ENCODE results near the gene SEMA5B.

Gene SEMA5B

GRCh38 chr3:122920986-122921385, 106.6 kb downstream of the SEMA5B start:
- H2BK5ac ChIP-seq (ENCODE audit: low read depth, low read length, poor library complexity), result no peak overlapping the region
- H3K27ac ChIP-seq (ENCODE audit: low read depth, low read length), result no peak overlapping the region
- no peak overlapping the region for H3K4me2 ChIP-seq (ENCODE audit: low read length)
- H4K12ac ChIP-seq (ENCODE audit: low read depth, low read length), result no peak overlapping the region
- H3K9me3 ChIP-seq (ENCODE audit: insufficient read depth, low read depth, low read length), result peaks cover 4% of the 10 kb centered on the region
- H4K91ac ChIP-seq (ENCODE audit: low read depth, low read length), result no peak overlapping the region
- H3K23ac ChIP-seq (ENCODE audit: low read length), result no peak overlapping the region
- DNase-seq, result no peak
- no peaks in the 10 kb centered on the region for H3K79me2 ChIP-seq (ENCODE audit: control insufficient read depth, insufficient read depth, low read length, poor library complexity)
- H3K4me3 ChIP-seq (ENCODE audit: low read depth, low read length), result no peak overlapping the region
- H3K9ac ChIP-seq (ENCODE audit: low read length), result no peak overlapping the region
- no peak overlapping the region for H2AFZ ChIP-seq (ENCODE audit: insufficient read depth, low read length, poor library complexity)
- H4K8ac ChIP-seq (ENCODE audit: low read depth, low read length), result no peak overlapping the region
- H3K18ac ChIP-seq (ENCODE audit: low read length), result no peak overlapping the region
- H3K4me1 ChIP-seq (ENCODE audit: control insufficient read depth in 1 of 2, insufficient read depth in 2 of 2, low read length in 2 of 2), result no peaks in the 10 kb centered on the region
- H3K79me1 ChIP-seq (ENCODE audit: low read length), result no peaks in the 10 kb centered on the region
- peaks cover 5% of the 10 kb centered on the region for H3K27me3 ChIP-seq (ENCODE audit: insufficient read depth, low read length)
- WGBS (ENCODE audit: extremely low coverage, insufficient coverage, insufficient read length), result no CpG with 5 or more reads among the region's 6 CpGs
- H2BK120ac ChIP-seq (ENCODE audit: insufficient read depth, low read length, poor library complexity), result no peak overlapping the region
- H2BK12ac ChIP-seq (ENCODE audit: low read length), result no peak overlapping the region
- H3K14ac ChIP-seq (ENCODE audit: low read length), result no peak overlapping the region
- H3K4ac ChIP-seq (ENCODE audit: low read depth, low read length), result no peak overlapping the region
- no peaks in the 10 kb centered on the region for H3K36me3 ChIP-seq (ENCODE audit: control insufficient read depth in 1 of 2, insufficient read depth in 2 of 2, low read length in 2 of 2)
- H2AK5ac ChIP-seq (ENCODE audit: low read length), result no peak overlapping the region

- H2BK120ac ChIP-seq (ENCODE audit: insufficient read depth, low read length, poor library complexity), result no peak overlapping the region
- H2AK5ac ChIP-seq (ENCODE audit: low read length), result no peak overlapping the region
- no peaks in the 10 kb centered on the region for H3K4me1 ChIP-seq (ENCODE audit: control insufficient read depth in 1 of 2, insufficient read depth in 2 of 2, low read length in 2 of 2)
- H3K79me1 ChIP-seq (ENCODE audit: low read length), result no peaks in the 10 kb centered on the region
- H3K27ac ChIP-seq (ENCODE audit: low read depth, low read length), result no peak overlapping the region
- H3K18ac ChIP-seq (ENCODE audit: low read length), result no peak overlapping the region
- no peak overlapping the region for H3K4ac ChIP-seq (ENCODE audit: low read depth, low read length)
- H3K14ac ChIP-seq (ENCODE audit: low read length), result no peak overlapping the region
- no peak overlapping the region for H4K8ac ChIP-seq (ENCODE audit: low read depth, low read length)
- no peak overlapping the region for H2AFZ ChIP-seq (ENCODE audit: insufficient read depth, low read length, poor library complexity)
- no peak overlapping the region for H3K23ac ChIP-seq (ENCODE audit: low read length)
- no peak overlapping the region for H4K12ac ChIP-seq (ENCODE audit: low read depth, low read length)
- H3K9ac ChIP-seq (ENCODE audit: low read length), result no peak overlapping the region
- H2BK12ac ChIP-seq (ENCODE audit: low read length), result no peak overlapping the region
- H3K4me3 ChIP-seq (ENCODE audit: low read depth, low read length), result no peak overlapping the region
- peaks cover 5% of the 10 kb centered on the region for H3K27me3 ChIP-seq (ENCODE audit: insufficient read depth, low read length)
- no peaks in the 10 kb centered on the region for H3K36me3 ChIP-seq (ENCODE audit: control insufficient read depth in 1 of 2, insufficient read depth in 2 of 2, low read length in 2 of 2)
- DNase-seq, result no peak
- H4K91ac ChIP-seq (ENCODE audit: low read depth, low read length), result no peak overlapping the region
- H3K4me2 ChIP-seq (ENCODE audit: low read length), result no peak overlapping the region
- peaks cover 4% of the 10 kb centered on the region for H3K9me3 ChIP-seq (ENCODE audit: insufficient read depth, low read depth, low read length)
- WGBS (ENCODE audit: extremely low coverage, insufficient coverage, insufficient read length), result no CpG with 5 or more reads among the region's 3 CpGs
- no peak overlapping the region for H2BK5ac ChIP-seq (ENCODE audit: low read depth, low read length, poor library complexity)
- H3K79me2 ChIP-seq (ENCODE audit: control insufficient read depth, insufficient read depth, low read length, poor library complexity), result no peaks in the 10 kb centered on the region
Observed at GRCh38 chr3:122919291-122919610, 108.3 kb downstream of the SEMA5B start.

GRCh38 chr3:122918576-122919290, 108.8 kb downstream of the SEMA5B start:
- no peak overlapping the region for H2AFZ ChIP-seq (ENCODE audit: insufficient read depth, low read length, poor library complexity)
- no CpG with 5 or more reads among the region's 5 CpGs for WGBS (ENCODE audit: extremely low coverage, insufficient coverage, insufficient read length)
- H2BK12ac ChIP-seq (ENCODE audit: low read length), result no peak overlapping the region

GRCh38 chr3:122917412-122917811, 110.2 kb downstream of the SEMA5B start:
- Histone ChIP-seq H4K12ac (ENCODE audit: low read depth, low read length) (no peak overlapping the region), H3K14ac (ENCODE audit: low read length) (no peak overlapping the region), H2BK12ac (ENCODE audit: low read length) (no peak overlapping the region), H3K27ac (ENCODE audit: low read depth, low read length) (no peak overlapping the region), H3K27me3 (ENCODE audit: insufficient read depth, low read length) (peaks cover 4% of the 10 kb centered on the region), H4K91ac (ENCODE audit: low read depth, low read length) (no peak overlapping the region), H3K9ac (ENCODE audit: low read length) (no peak overlapping the region), H3K18ac (ENCODE audit: low read length) (no peak overlapping the region), H2BK120ac (ENCODE audit: insufficient read depth, low read length, poor library complexity) (no peak overlapping the region), H3K4ac (ENCODE audit: low read depth, low read length) (no peak overlapping the region), H3K4me3 (ENCODE audit: low read depth, low read length) (no peak overlapping the region), H2AFZ (ENCODE audit: insufficient read depth, low read length, poor library complexity) (no peak overlapping the region), H3K79me2 (ENCODE audit: control insufficient read depth, insufficient read depth, low read length, poor library complexity) (no peaks in the 10 kb centered on the region), H3K36me3 (ENCODE audit: control insufficient read depth in 1 of 2, insufficient read depth in 2 of 2, low read length in 2 of 2) (no peaks in the 10 kb centered on the region), H2BK5ac (ENCODE audit: low read depth, low read length, poor library complexity) (no peak overlapping the region), H3K4me1 (ENCODE audit: control insufficient read depth in 1 of 2, insufficient read depth in 2 of 2, low read length in 2 of 2) (no peaks in the 10 kb centered on the region), H4K8ac (ENCODE audit: low read depth, low read length) (no peak overlapping the region), H2AK5ac (ENCODE audit: low read length) (no peak overlapping the region), H3K79me1 (ENCODE audit: low read length) (no peaks in the 10 kb centered on the region), H3K9me3 (ENCODE audit: insufficient read depth, low read depth, low read length) (peaks cover 4% of the 10 kb centered on the region), H3K4me2 (ENCODE audit: low read length) (no peak overlapping the region), H3K23ac (ENCODE audit: low read length) (no peak overlapping the region)
- DNase-seq, result no peak
- no CpG with 5 or more reads among the region's 4 CpGs for WGBS (ENCODE audit: extremely low coverage, insufficient coverage, insufficient read length)

More at GRCh38 chr3:122918576-122919290, 108.8 kb downstream of the SEMA5B start:
- Histone ChIP-seq H4K12ac (ENCODE audit: low read depth, low read length) (no peak overlapping the region), H3K4me3 (ENCODE audit: low read depth, low read length) (no peak overlapping the region), H3K23ac (ENCODE audit: low read length) (no peak overlapping the region), H2AK5ac (ENCODE audit: low read length) (no peak overlapping the region), H3K79me1 (ENCODE audit: low read length) (no peaks in the 10 kb centered on the region), H3K79me2 (ENCODE audit: control insufficient read depth, insufficient read depth, low read length, poor library complexity) (no peaks in the 10 kb centered on the region), H3K27me3 (ENCODE audit: insufficient read depth, low read length) (peaks cover 5% of the 10 kb centered on the region), H3K4me2 (ENCODE audit: low read length) (no peak overlapping the region), H2BK5ac (ENCODE audit: low read depth, low read length, poor library complexity) (no peak overlapping the region), H3K9me3 (ENCODE audit: insufficient read depth, low read depth, low read length) (peaks cover 4% of the 10 kb centered on the region), H2BK120ac (ENCODE audit: insufficient read depth, low read length, poor library complexity) (no peak overlapping the region), H3K9ac (ENCODE audit: low read length) (no peak overlapping the region), H3K4me1 (ENCODE audit: control insufficient read depth in 1 of 2, insufficient read depth in 2 of 2, low read length in 2 of 2) (no peaks in the 10 kb centered on the region), H3K27ac (ENCODE audit: low read depth, low read length) (no peak overlapping the region), H4K91ac (ENCODE audit: low read depth, low read length) (no peak overlapping the region), H4K8ac (ENCODE audit: low read depth, low read length) (no peak overlapping the region), H3K14ac (ENCODE audit: low read length) (no peak overlapping the region), H3K4ac (ENCODE audit: low read depth, low read length) (no peak overlapping the region), H3K36me3 (ENCODE audit: control insufficient read depth in 1 of 2, insufficient read depth in 2 of 2, low read length in 2 of 2) (no peaks in the 10 kb centered on the region), H3K18ac (ENCODE audit: low read length) (no peak overlapping the region)
- no peak for DNase-seq
